Endodermal cell (in vitro differentiated cells): ENCODE data around the gene PHTF1. TPM values are rescaled to one million over a fixed set of nuclear protein-coding genes. Genes with fewer than 3 reads are reported as not detected.

ENCODE experiments used
- DNase-seq: peaks from one replicate; pipeline ENCODE4 v3.0.0-alpha.2; 2017
- H3K27ac ChIP-seq: 2 replicates; pipeline ENCODE4 v1.5.1; 2013; ENCODE audit warnings: mild to moderate bottlenecking, low read depth, low read length, moderate library complexity
- H3K27me3 ChIP-seq: 2 replicates; pipeline ENCODE4 v1.6.1; 2013; ENCODE audit warnings: mild to moderate bottlenecking, low read length, moderate library complexity; ENCODE audit not compliant: insufficient read depth, control insufficient read depth, poor library complexity, severe bottlenecking
- H3K36me3 ChIP-seq: 2 replicates; pipeline ENCODE4 v1.7.0; 2013; ENCODE audit warnings: mild to moderate bottlenecking, low read length, moderate library complexity; ENCODE audit not compliant: control insufficient read depth, insufficient read depth
- H3K4me1 ChIP-seq: one replicate; pipeline ENCODE4 v1.7.0; 2013; ENCODE audit warnings: low read length; ENCODE audit not compliant: control insufficient read depth, insufficient read depth
- H3K4me3 ChIP-seq: 2 replicates; pipeline ENCODE4 v1.5.1; 2013; ENCODE audit warnings: mild to moderate bottlenecking, low read length, moderate library complexity
- H3K9ac ChIP-seq: 2 replicates; pipeline ENCODE4 v1.6.1; 2013; ENCODE audit warnings: mild to moderate bottlenecking, low read length, moderate library complexity; ENCODE audit not compliant: poor library complexity, severe bottlenecking; ENCODE audit errors: extremely low read depth
- H3K9me3 ChIP-seq: 2 replicates; pipeline ENCODE4 v1.6.1; 2013; ENCODE audit warnings: mild to moderate bottlenecking, low read length, moderate library complexity; ENCODE audit not compliant: control insufficient read depth
- H3K27ac Mint-ChIP-seq: 2 replicates; pipeline ENCODE4 v1.8.0; 2020; ENCODE audit warnings: mixed read lengths
- H3K27me3 Mint-ChIP-seq: 2 replicates; pipeline ENCODE4 v1.8.0; 2021; ENCODE audit warnings: mild to moderate bottlenecking, mixed read lengths; ENCODE audit not compliant: insufficient read depth
- H3K36me3 Mint-ChIP-seq: 2 replicates; pipeline ENCODE4 v1.8.0; 2020; ENCODE audit warnings: low read depth, mixed read lengths
- H3K4me1 Mint-ChIP-seq: 2 replicates; pipeline ENCODE4 v1.8.0; 2020; ENCODE audit warnings: mixed read lengths
- H3K4me3 Mint-ChIP-seq: 2 replicates; pipeline ENCODE4 v1.8.0; 2020; ENCODE audit warnings: mild to moderate bottlenecking, moderate library complexity, mixed read lengths
- H3K9me3 Mint-ChIP-seq: 2 replicates; pipeline ENCODE4 v1.8.0; 2020; ENCODE audit warnings: mild to moderate bottlenecking, mixed read lengths
- CTCF ChIP-seq: fragments of 200-600 bp; sonication (generic); conservative IDR thresholded peaks from 2 replicates; pipeline ENCODE4 v1.5.0; 2021; ENCODE audit warnings: antibody characterized with exemption, mild to moderate bottlenecking
- WGBS, 2 experiments: methylation state at CpG; one replicate each; pipeline versions ENCODE4 v1.1.5 to v1.1.7; 2013; ENCODE audit warnings: missing lambda C conversion rate in 2 of 2, mixed read lengths in 1 of 2; ENCODE audit not compliant: insufficient coverage in 1 of 2, insufficient read length in 1 of 2; 5-methylcytosine and 5-hydroxymethylcytosine counted together
- total RNA-seq, 2 donors: library from RNA; stranded (reverse); fragmentation: NEBNext Ultra II Directional in 1 of 2; extraction: Animal tissue kit (Norgen Biotek cat#: 25700) in 1 of 2; gene quantifications; 2 replicates in 1 of 2; 3 replicates in 1 of 2; pipeline ENCODE4 v1.2.1, GENCODE V29; 2021

Gene PHTF1
- total RNA-seq, 2 donors from 2014 or later: 43.8 to 56.5 TPM

GRCh38 chr1:113787663-113788062 is 28.4 kb upstream of the PHTF1 start:
- TF ChIP-seq CTCF: no peak
- Histone ChIP-seq H3K27ac (no peak overlapping the region), H3K27me3 (no peaks in the 10 kb centered on the region), H3K9ac (no peak overlapping the region), H3K4me3 (no peak overlapping the region), H3K4me1 (no peaks in the 10 kb centered on the region), H3K36me3 (peaks cover 16% of the 10 kb centered on the region), H3K9me3 (no peaks in the 10 kb centered on the region)
- no peak for DNase-seq
- H3K36me3 Mint-ChIP-seq: peaks cover 9% of the 10 kb centered on the region
- no peak overlapping the region for H3K27ac Mint-ChIP-seq
- H3K9me3 Mint-ChIP-seq: no peaks in the 10 kb centered on the region
- WGBS, 2 experiments: 80 to 98% methylated on average over 1 to 3 of the region's 3 CpGs
- H3K4me3 Mint-ChIP-seq: no peak overlapping the region
- peaks cover 23% of the 10 kb centered on the region for H3K4me1 Mint-ChIP-seq
- no peaks in the 10 kb centered on the region for H3K27me3 Mint-ChIP-seq

DNA sequence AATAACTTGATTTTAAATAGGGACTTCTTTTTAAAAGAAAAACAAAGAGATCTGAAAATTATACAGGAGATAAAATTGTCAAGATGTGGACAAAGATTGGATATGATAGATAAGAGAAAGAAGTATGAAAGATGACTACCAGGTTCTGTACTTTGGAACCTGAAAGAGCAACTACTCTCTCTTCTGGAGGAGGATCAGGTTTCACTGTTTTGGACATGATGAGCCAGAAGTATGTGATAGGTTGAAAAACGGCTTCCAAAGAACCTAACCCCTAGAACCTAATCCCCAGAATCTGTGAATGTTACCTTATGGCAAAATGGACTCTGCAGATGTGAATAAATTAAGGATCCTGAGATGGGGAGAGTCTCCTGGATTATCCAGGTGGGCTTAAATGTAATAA is 26.8 kb upstream of the PHTF1 start:
- no peaks in the 10 kb centered on the region for H3K9me3 ChIP-seq
- peaks cover 22% of the 10 kb centered on the region for H3K4me1 Mint-ChIP-seq
- no peak overlapping the region for H3K9ac ChIP-seq
- no peak for DNase-seq
- no peaks in the 10 kb centered on the region for H3K4me1 ChIP-seq
- no peak overlapping the region for H3K27ac Mint-ChIP-seq
- WGBS, 2 experiments: 89% methylated on average over 1 of the region's 1 CpG; no CpG with 5 or more reads in 1 of the 2 experiments
- H3K27me3 Mint-ChIP-seq: no peaks in the 10 kb centered on the region
- no peak overlapping the region for H3K4me3 ChIP-seq
- H3K36me3 Mint-ChIP-seq: peaks cover 7% of the 10 kb centered on the region
- no peaks in the 10 kb centered on the region for H3K27me3 ChIP-seq
- peaks cover 11% of the 10 kb centered on the region for H3K36me3 ChIP-seq
- no peak overlapping the region for H3K27ac ChIP-seq
- no peak for TF ChIP-seq CTCF
- no peaks in the 10 kb centered on the region for H3K9me3 Mint-ChIP-seq
- no peak overlapping the region for H3K4me3 Mint-ChIP-seq

GRCh38 chr1:113784104-113784779 is 25.0 kb upstream of the PHTF1 start:
- Mint-ChIP-seq H3K9me3 (no peaks in the 10 kb centered on the region), H3K4me3 (no peak overlapping the region), H3K27me3 (no peaks in the 10 kb centered on the region), H3K36me3 (peaks cover 5% of the 10 kb centered on the region), H3K27ac (no peak overlapping the region), H3K4me1 (peaks cover 11% of the 10 kb centered on the region)
- Histone ChIP-seq H3K4me1 (no peaks in the 10 kb centered on the region), H3K4me3 (no peak overlapping the region), H3K9me3 (no peaks in the 10 kb centered on the region), H3K9ac (no peak overlapping the region), H3K27ac (no peak overlapping the region), H3K27me3 (no peaks in the 10 kb centered on the region), H3K36me3 (peaks cover 7% of the 10 kb centered on the region)
- 89 to 100% methylated on average over 1 to 5 of the region's 5 CpGs for WGBS, 2 experiments
- TF ChIP-seq CTCF: no peak
- no peak for DNase-seq
